ENCODE measurements around the gene AVEN.

GRCh38 chr15:34025252-34025651, 13.8 kb downstream of the AVEN start:
- TF ChIP-seq, protein P1, sequence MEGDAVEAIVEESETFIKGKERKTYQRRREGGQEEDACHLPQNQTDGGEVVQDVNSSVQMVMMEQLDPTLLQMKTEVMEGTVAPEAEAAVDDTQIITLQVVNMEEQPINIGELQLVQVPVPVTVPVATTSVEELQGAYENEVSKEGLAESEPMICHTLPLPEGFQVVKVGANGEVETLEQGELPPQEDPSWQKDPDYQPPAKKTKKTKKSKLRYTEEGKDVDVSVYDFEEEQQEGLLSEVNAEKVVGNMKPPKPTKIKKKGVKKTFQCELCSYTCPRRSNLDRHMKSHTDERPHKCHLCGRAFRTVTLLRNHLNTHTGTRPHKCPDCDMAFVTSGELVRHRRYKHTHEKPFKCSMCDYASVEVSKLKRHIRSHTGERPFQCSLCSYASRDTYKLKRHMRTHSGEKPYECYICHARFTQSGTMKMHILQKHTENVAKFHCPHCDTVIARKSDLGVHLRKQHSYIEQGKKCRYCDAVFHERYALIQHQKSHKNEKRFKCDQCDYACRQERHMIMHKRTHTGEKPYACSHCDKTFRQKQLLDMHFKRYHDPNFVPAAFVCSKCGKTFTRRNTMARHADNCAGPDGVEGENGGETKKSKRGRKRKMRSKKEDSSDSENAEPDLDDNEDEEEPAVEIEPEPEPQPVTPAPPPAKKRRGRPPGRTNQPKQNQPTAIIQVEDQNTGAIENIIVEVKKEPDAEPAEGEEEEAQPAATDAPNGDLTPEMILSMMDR (IDR thresholded peaks at IDR 0.05 in 8 of 11, conservative IDR thresholded peaks at IDR 0.05 in 3 of 11) = no peak
- TF ChIP-seq POLR2AphosphoS5 (IDR thresholded peaks at IDR 0.05) = no peak
- TF ChIP-seq POLR2A (IDR thresholded peaks at IDR 0.05) = no peak

Measured in spleen (tissue), 7 donors.